Measurements from ENCODE around the gene PHETA2. TPM values are rescaled to one million over a fixed set of nuclear protein-coding genes. Genes with fewer than 3 reads are reported as not detected.

Gene PHETA2, protein sequence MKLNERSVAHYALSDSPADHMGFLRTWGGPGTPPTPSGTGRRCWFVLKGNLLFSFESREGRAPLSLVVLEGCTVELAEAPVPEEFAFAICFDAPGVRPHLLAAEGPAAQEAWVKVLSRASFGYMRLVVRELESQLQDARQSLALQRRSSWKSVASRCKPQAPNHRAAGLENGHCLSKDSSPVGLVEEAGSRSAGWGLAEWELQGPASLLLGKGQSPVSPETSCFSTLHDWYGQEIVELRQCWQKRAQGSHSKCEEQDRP
- 1.9 TPM for polyA plus RNA-seq (2012; ENCODE audit: missing spikeins)

GRCh38 chr22:42074132-42074811 is at the start of gene PHETA2:
TSS of gene PHETA2 (plus strand) at chr22:42074248. CDS start at chr22:42077294, 3,046 bp downstream.
- TF ChIP-seq TAF1 (IDR thresholded peaks at IDR 0.05; ENCODE audit: borderline replicate concordance, low read depth, low read length) (no peak), POLR2A (IDR thresholded peaks at IDR 0.05; ENCODE audit: low read depth, low read length) (peak; percentile 55)
- DNase-seq (ENCODE audit: insufficient read length) (peak; percentile 43), FAIRE-seq (peak; percentile 78)

DNA sequence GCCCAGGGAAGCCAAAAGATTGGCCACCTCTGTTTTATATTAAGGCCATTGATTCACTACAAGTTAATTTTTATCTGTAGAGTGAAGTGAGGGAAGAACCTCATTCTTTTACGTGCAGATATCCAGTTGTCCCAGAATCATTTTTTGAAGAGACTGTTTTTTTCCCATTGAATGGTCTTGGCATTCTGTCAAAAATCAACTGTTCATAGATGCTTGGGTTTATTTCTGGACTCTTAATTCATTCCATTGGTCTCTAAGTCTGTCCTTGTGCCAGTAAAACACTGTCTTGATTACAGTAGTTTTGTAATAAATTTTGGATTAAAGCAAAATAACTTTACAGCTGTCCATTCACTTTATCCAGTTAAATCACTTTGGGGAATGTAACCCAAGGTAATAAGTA is 48.6 kb upstream of the PHETA2 start:
- no peak for DNase-seq (ENCODE audit: insufficient read length)
- no peak for FAIRE-seq
- TF ChIP-seq TAF1 (IDR thresholded peaks at IDR 0.05; ENCODE audit: borderline replicate concordance, low read depth, low read length) = no peak
- TF ChIP-seq POLR2AphosphoS5 (IDR thresholded peaks at IDR 0.05; ENCODE audit: low read depth, low read length) = no peak
- TF ChIP-seq POLR2A (IDR thresholded peaks at IDR 0.05; ENCODE audit: low read depth, low read length) = no peak

DNA sequence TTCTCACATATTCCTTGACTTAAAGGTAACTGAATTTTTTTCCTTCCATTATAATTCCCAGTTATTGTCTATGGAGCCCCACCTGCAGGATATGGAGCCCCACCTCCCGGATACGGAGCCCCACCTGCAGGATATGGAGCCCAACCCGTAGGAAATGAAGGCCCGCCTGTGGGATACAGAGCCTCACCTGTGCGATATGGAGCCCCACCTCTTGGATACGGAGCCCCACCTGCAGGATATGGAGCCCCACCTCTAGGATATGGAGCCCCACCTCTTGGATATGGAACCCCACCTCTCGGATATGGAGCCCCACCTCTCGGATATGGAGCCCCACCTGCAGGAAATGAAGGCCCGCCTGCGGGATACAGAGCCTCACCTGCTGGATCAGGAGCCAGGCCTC is 47.3 kb upstream of the PHETA2 start:
- TF ChIP-seq TAF1 (IDR thresholded peaks at IDR 0.05; ENCODE audit: borderline replicate concordance, low read depth, low read length) (no peak), POLR2A (IDR thresholded peaks at IDR 0.05; ENCODE audit: low read depth, low read length) (no peak), POLR2AphosphoS5 (IDR thresholded peaks at IDR 0.05; ENCODE audit: low read depth, low read length) (no peak)
- DNase-seq (ENCODE audit: insufficient read length) = no peak
- no peak for FAIRE-seq

- FAIRE-seq (peak; percentile 44), DNase-seq (ENCODE audit: insufficient read length) (no peak)
- TF ChIP-seq POLR2AphosphoS5 (IDR thresholded peaks at IDR 0.05; ENCODE audit: low read depth, low read length) (no peak), TAF1 (IDR thresholded peaks at IDR 0.05; ENCODE audit: borderline replicate concordance, low read depth, low read length) (no peak), POLR2A (IDR thresholded peaks at IDR 0.05; ENCODE audit: low read depth, low read length) (no peak)
Observed at GRCh38 chr22:42033263-42034181, 40.5 kb upstream of the PHETA2 start.

DNA sequence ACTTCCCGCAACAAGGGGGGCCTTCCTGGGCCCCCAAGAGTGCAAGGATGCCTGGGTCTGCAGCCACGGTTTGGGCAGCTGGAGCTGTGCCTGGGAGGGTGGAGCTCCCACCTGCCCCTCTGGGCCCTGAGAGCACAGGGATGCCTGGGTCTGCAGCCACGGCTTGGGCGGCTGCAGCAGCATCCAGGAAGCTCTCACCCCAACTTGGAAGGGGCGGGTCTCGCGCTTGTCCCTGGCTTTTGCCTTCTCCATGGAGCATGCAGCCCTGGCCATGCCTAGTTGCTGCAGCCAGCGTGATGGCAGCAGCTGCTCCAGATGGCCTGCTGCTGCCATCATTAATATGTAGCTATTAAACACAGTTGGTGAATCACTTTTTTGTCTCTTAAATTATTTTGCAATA is 38.8 kb upstream of the PHETA2 start:
- TF ChIP-seq POLR2A (IDR thresholded peaks at IDR 0.05; ENCODE audit: low read depth, low read length) (no peak), TAF1 (IDR thresholded peaks at IDR 0.05; ENCODE audit: borderline replicate concordance, low read depth, low read length) (no peak), POLR2AphosphoS5 (IDR thresholded peaks at IDR 0.05; ENCODE audit: low read depth, low read length) (no peak)
- DNase-seq (ENCODE audit: insufficient read length) (no peak), FAIRE-seq (no peak)

- DNase-seq (ENCODE audit: insufficient read length) (no peak), FAIRE-seq (no peak)
- no peak for TF ChIP-seq POLR2A (IDR thresholded peaks at IDR 0.05; ENCODE audit: low read depth, low read length)
- TF ChIP-seq TAF1 (IDR thresholded peaks at IDR 0.05; ENCODE audit: borderline replicate concordance, low read depth, low read length) = no peak
- TF ChIP-seq POLR2AphosphoS5 (IDR thresholded peaks at IDR 0.05; ENCODE audit: low read depth, low read length) = no peak
Observed at GRCh38 chr22:42039271-42039670, 34.8 kb upstream of the PHETA2 start.

DNA sequence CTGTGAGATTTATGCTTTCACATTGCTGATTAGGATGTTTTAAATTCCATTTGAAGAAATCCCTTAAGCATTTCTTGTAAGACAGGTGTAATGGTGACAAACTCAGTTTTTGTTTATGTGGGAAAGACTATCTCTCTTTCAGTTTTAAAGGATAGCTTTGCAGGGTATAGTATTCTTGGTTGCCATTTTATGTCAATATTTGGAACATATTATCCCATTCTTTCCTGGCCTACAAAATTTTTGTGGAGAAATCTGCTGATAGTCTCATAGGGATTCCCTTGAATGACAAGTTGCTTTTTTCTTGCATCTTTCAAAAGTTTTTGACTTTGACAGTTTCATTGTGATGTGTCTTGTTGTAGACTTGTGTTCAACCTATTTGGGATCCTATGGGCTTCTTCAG is 32.3 kb upstream of the PHETA2 start:
- FAIRE-seq (no peak), DNase-seq (ENCODE audit: insufficient read length) (no peak)
- TF ChIP-seq POLR2AphosphoS5 (IDR thresholded peaks at IDR 0.05; ENCODE audit: low read depth, low read length) = no peak

DNA sequence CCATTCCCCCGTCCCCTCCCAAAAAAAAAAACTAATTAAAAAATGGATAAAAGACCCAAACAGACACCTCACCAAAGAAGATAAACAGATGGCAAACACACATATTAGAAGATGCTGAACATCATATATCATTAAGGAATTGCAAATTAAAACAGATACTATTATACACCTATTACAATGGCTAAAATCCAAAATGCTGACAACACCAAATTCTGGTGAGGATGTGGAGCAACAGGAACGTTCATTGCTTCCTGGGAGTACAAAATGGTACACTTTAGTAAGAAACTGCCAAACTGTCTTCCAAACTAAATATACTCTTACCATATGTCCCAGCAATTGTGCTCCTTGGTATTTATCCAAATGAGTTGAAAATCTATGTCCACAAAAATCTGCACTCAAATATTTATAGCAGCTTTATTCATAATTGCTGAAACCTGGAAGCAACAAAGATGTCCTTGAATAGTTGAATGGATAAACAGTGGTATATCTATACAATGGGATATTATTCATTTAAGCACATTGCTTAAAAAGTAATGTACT is 23.3 kb upstream of the PHETA2 start:
- TF ChIP-seq TAF1 (IDR thresholded peaks at IDR 0.05; ENCODE audit: borderline replicate concordance, low read depth, low read length) (no peak), POLR2A (IDR thresholded peaks at IDR 0.05; ENCODE audit: low read depth, low read length) (no peak), POLR2AphosphoS5 (IDR thresholded peaks at IDR 0.05; ENCODE audit: low read depth, low read length) (no peak)
- DNase-seq (ENCODE audit: insufficient read length) = no peak
- no peak for FAIRE-seq

DNA sequence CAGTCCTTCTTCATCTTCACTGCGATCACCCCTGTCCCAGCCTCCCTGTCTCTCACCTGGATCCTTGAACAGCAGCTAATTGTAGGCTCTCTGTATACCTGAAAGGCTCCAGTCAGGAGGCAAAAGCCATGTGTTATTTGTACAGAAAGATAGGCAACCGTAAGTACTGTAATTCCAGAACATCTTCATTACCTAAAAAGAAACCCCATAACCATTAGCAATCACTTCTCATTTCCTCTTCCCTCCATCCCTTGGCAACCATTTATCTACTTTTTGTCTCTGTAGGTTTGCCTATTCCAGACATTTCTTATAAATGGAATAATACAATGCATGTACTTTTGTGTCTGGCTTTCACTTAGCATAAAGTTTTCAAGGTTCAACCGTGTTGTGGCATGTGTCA is 21.3 kb upstream of the PHETA2 start:
- no peak for DNase-seq (ENCODE audit: insufficient read length)
- FAIRE-seq = no peak
- TF ChIP-seq POLR2A (IDR thresholded peaks at IDR 0.05; ENCODE audit: low read depth, low read length) (no peak), POLR2AphosphoS5 (IDR thresholded peaks at IDR 0.05; ENCODE audit: low read depth, low read length) (no peak), TAF1 (IDR thresholded peaks at IDR 0.05; ENCODE audit: borderline replicate concordance, low read depth, low read length) (no peak)

DNA sequence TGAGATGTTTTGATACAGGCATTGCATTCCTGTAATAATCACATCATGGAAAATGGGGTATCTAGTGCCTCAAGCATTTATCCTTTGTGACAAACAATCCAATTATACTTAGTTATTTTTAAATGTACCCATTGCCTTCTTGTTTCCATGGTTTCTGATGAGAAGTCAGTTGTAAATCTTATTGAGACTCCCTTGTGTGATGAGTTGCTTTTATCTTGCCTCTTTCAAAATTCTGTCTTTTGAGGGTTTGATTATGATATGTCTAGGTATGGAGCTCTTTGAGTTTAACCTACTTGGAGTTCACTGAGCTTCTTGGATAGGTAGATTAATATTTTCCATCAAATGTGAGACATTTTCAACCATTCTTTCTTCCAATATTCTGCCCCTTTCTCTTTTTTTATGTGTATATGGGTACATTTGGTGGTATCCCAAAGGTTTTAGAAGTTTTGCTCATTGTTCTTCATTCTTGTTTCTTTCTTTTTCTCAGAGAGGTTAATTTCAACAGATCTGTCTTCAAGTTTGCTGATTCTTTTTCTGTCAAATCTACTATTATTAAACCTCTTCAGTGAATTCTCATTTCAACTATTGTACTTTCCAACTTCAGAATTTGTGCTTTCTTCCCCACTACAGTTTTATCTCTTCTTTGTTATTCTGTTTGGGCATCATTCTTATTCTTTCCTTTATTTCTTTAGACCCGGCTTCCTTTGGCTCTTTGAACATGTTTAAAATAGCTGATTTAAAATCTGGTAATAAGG is 17.1 kb upstream of the PHETA2 start:
- FAIRE-seq (no peak), DNase-seq (ENCODE audit: insufficient read length) (no peak)
- TF ChIP-seq POLR2A (IDR thresholded peaks at IDR 0.05; ENCODE audit: low read depth, low read length) (no peak), POLR2AphosphoS5 (IDR thresholded peaks at IDR 0.05; ENCODE audit: low read depth, low read length) (no peak), TAF1 (IDR thresholded peaks at IDR 0.05; ENCODE audit: borderline replicate concordance, low read depth, low read length) (no peak)

- FAIRE-seq = no peak
- DNase-seq (ENCODE audit: insufficient read length) = no peak
Observed at GRCh38 chr22:42060489-42060888, 13.6 kb upstream of the PHETA2 start.

More at GRCh38 chr22:42060489-42060888, 13.6 kb upstream of the PHETA2 start:
- TF ChIP-seq POLR2AphosphoS5 (IDR thresholded peaks at IDR 0.05; ENCODE audit: low read depth, low read length) (no peak), TAF1 (IDR thresholded peaks at IDR 0.05; ENCODE audit: borderline replicate concordance, low read depth, low read length) (no peak), POLR2A (IDR thresholded peaks at IDR 0.05; ENCODE audit: low read depth, low read length) (no peak)
